ENCODE results near the gene KCNT1.

Gene KCNT1

GRCh38 chr9:135818718-135819475, 116.9 kb downstream of the KCNT1 start:
- Histone ChIP-seq H3K36me3 (ENCODE audit: insufficient read depth, low read depth, low read length) (peaks cover 98% of the 10 kb centered on the region), H3K4me3 (ENCODE audit: low read length) (no peak overlapping the region), H3K27ac (ENCODE audit: low read length) (no peak overlapping the region), H3K4me1 (ENCODE audit: insufficient read depth, low read length) (no peaks in the 10 kb centered on the region), H3K27me3 (ENCODE audit: insufficient read depth, low read length) (no peaks in the 10 kb centered on the region), H3K9me3 (ENCODE audit: insufficient read depth, low read depth, low read length) (no peaks in the 10 kb centered on the region), H3K9ac (ENCODE audit: low read depth, low read length) (no peak overlapping the region)

GRCh38 chr9:135819905-135820304, 117.9 kb downstream of the KCNT1 start:
- Histone ChIP-seq H3K4me3 (ENCODE audit: low read length) (no peak overlapping the region), H3K27me3 (ENCODE audit: insufficient read depth, low read length) (no peaks in the 10 kb centered on the region)

DNA sequence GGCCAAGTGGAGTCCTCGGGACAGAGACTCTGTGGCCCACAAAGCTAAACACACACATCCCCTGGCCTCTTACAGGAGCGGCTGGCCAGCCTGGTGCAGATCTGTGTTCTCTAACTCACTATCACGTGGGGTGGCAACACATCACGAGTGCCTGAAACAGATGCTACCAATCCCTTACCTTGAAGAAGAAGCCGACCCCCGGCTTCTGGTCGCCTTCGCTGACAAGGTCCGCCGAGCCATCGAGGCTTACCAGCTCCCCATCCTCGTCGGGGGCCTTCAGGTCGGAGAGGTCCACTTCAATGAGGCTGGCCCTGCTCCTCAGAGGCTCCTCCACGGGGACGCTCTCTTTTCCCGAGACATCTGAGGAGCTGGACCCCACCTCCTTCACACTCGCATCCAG, 118.7 kb downstream of the KCNT1 start:
- Histone ChIP-seq H3K27ac (ENCODE audit: low read length) (no peak overlapping the region), H3K36me3 (ENCODE audit: insufficient read depth, low read depth, low read length) (peaks cover 98% of the 10 kb centered on the region), H3K9ac (ENCODE audit: low read depth, low read length) (no peak overlapping the region)

More at GRCh38 chr9:135819905-135820304, 117.9 kb downstream of the KCNT1 start:
- Histone ChIP-seq H3K36me3 (ENCODE audit: insufficient read depth, low read depth, low read length) (peaks cover 98% of the 10 kb centered on the region), H3K9ac (ENCODE audit: low read depth, low read length) (no peak overlapping the region), H3K9me3 (ENCODE audit: insufficient read depth, low read depth, low read length) (no peaks in the 10 kb centered on the region), H3K4me1 (ENCODE audit: insufficient read depth, low read length) (no peaks in the 10 kb centered on the region), H3K27ac (ENCODE audit: low read length) (no peak overlapping the region)

GRCh38 chr9:135821116-135821515, 119.1 kb downstream of the KCNT1 start:
- Histone ChIP-seq H3K9ac (ENCODE audit: low read depth, low read length) (no peak overlapping the region), H3K36me3 (ENCODE audit: insufficient read depth, low read depth, low read length) (peaks cover 95% of the 10 kb centered on the region), H3K4me3 (ENCODE audit: low read length) (no peak overlapping the region), H3K27me3 (ENCODE audit: insufficient read depth, low read length) (no peaks in the 10 kb centered on the region), H3K4me1 (ENCODE audit: insufficient read depth, low read length) (no peaks in the 10 kb centered on the region), H3K9me3 (ENCODE audit: insufficient read depth, low read depth, low read length) (no peaks in the 10 kb centered on the region), H3K27ac (ENCODE audit: low read length) (no peak overlapping the region)

More for the DNA sequence above, 118.7 kb downstream of the KCNT1 start:
- H3K9me3 ChIP-seq (ENCODE audit: insufficient read depth, low read depth, low read length) = no peaks in the 10 kb centered on the region
- H3K4me1 ChIP-seq (ENCODE audit: insufficient read depth, low read length) = no peaks in the 10 kb centered on the region
- H3K4me3 ChIP-seq (ENCODE audit: low read length) = no peak overlapping the region
- H3K27me3 ChIP-seq (ENCODE audit: insufficient read depth, low read length) = no peaks in the 10 kb centered on the region

DNA sequence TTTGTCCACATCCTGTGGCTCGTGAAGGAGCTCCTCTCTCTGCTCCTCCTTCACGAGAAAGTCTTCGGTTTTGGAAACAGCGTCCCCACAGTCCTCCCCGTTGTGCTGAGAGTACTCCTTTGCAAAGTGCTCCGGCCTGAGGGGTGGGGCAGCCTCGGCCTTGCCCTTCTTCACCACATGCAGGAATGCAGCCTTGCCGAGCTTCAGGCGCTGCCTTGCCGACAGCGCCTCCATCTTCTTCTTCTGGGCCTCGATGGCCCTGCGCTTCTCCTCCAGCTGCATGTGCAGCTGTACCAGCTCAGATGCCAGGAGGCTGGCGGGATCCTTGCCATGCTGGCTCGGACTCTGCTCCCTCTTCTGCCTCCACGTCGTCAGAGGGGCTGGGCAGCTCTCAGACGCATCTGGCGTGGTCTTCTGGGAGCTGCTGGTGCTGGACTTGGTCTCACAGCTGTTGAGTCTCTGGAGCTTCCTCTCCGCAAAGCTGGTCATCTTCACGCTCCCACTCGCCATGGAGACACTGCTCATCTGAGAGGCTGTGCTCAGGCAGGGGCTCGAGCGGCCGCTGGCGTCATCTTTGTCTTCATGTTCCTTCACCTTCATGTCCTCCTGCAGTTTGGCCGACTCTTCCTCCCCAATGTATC, 119.9 kb downstream of the KCNT1 start:
- Histone ChIP-seq H3K27ac (ENCODE audit: low read length) (no peak overlapping the region), H3K4me1 (ENCODE audit: insufficient read depth, low read length) (no peaks in the 10 kb centered on the region), H3K36me3 (ENCODE audit: insufficient read depth, low read depth, low read length) (peaks cover 91% of the 10 kb centered on the region), H3K27me3 (ENCODE audit: insufficient read depth, low read length) (no peaks in the 10 kb centered on the region), H3K9me3 (ENCODE audit: insufficient read depth, low read depth, low read length) (no peaks in the 10 kb centered on the region), H3K4me3 (ENCODE audit: low read length) (no peak overlapping the region), H3K9ac (ENCODE audit: low read depth, low read length) (no peak overlapping the region)

GRCh38 chr9:135822374-135822755, 120.4 kb downstream of the KCNT1 start:
- Histone ChIP-seq H3K9me3 (ENCODE audit: insufficient read depth, low read depth, low read length) (no peaks in the 10 kb centered on the region), H3K27me3 (ENCODE audit: insufficient read depth, low read length) (no peaks in the 10 kb centered on the region), H3K4me1 (ENCODE audit: insufficient read depth, low read length) (no peaks in the 10 kb centered on the region), H3K4me3 (ENCODE audit: low read length) (no peak overlapping the region), H3K27ac (ENCODE audit: low read length) (no peak overlapping the region), H3K36me3 (ENCODE audit: insufficient read depth, low read depth, low read length) (peaks cover 91% of the 10 kb centered on the region), H3K9ac (ENCODE audit: low read depth, low read length) (no peak overlapping the region)

DNA sequence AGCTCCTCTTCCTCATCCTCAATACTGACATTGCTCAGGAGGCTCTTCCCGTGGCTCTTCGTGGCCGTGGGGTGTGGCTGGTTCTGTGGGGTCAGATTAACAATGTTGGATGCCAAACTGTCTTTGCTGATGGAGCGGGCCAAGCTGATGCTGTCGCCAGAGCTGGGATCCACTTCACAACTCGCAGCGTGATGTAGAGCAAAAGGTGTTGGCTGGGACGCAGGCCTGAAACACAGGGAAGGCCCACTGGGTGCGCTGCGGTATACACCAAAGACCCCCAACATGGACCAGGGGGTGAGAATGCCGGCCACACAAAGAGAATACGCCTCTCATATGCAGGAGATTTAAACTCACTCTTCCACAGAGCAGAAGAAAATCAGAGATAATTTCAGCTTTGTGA, 121.1 kb downstream of the KCNT1 start:
- Histone ChIP-seq H3K27me3 (ENCODE audit: insufficient read depth, low read length) (no peaks in the 10 kb centered on the region), H3K4me1 (ENCODE audit: insufficient read depth, low read length) (no peaks in the 10 kb centered on the region), H3K4me3 (ENCODE audit: low read length) (no peak overlapping the region), H3K9me3 (ENCODE audit: insufficient read depth, low read depth, low read length) (no peaks in the 10 kb centered on the region), H3K27ac (ENCODE audit: low read length) (no peak overlapping the region), H3K9ac (ENCODE audit: low read depth, low read length) (no peak overlapping the region), H3K36me3 (ENCODE audit: insufficient read depth, low read depth, low read length) (peaks cover 88% of the 10 kb centered on the region)

DNA sequence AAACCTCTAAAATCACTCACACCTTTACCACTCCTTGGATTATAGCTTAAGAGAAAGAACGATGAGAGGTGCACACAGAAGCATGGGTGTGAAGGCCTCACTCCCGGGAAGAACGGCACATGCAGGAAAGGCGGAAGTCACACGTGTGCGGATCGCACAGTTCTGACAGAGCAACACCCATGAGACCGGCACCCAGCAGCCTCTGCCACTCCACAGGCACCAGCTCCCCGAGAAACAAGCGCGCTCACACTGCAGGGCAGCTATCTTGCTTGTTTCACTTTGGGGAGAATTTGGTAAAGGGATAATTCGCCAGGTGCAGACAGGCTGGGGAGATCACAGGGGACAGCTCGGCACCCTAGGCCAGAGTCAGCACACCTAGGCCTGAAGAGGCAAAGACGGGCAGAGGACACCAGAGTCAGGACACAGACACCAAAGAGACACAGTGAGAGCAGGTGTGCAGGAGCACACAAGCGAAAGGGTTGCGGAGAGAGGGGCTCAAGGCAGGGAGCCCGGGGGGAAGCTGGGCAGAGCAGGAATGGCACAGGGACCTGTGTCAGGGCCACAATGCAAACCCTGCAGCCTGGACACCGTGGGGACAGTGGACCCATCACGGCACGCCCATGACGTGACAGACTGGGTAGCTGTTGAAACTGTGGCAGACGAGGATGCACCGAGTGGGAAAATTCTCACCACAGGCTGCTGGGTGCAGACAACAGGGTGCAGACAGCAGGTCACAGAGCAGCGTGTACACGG, 123.6 kb downstream of the KCNT1 start:
- Histone ChIP-seq H3K9ac (ENCODE audit: low read depth, low read length) (no peak overlapping the region), H3K27ac (ENCODE audit: low read length) (no peak overlapping the region), H3K36me3 (ENCODE audit: insufficient read depth, low read depth, low read length) (peaks cover 64% of the 10 kb centered on the region), H3K27me3 (ENCODE audit: insufficient read depth, low read length) (no peaks in the 10 kb centered on the region), H3K4me3 (ENCODE audit: low read length) (no peak overlapping the region), H3K9me3 (ENCODE audit: insufficient read depth, low read depth, low read length) (no peaks in the 10 kb centered on the region), H3K4me1 (ENCODE audit: insufficient read depth, low read length) (no peaks in the 10 kb centered on the region)

- H3K9me3 ChIP-seq (ENCODE audit: insufficient read depth, low read depth, low read length) = no peaks in the 10 kb centered on the region
- H3K27me3 ChIP-seq (ENCODE audit: insufficient read depth, low read length) = no peaks in the 10 kb centered on the region
- H3K4me1 ChIP-seq (ENCODE audit: insufficient read depth, low read length) = no peaks in the 10 kb centered on the region
- peaks cover 59% of the 10 kb centered on the region for H3K36me3 ChIP-seq (ENCODE audit: insufficient read depth, low read depth, low read length)
- no peak overlapping the region for H3K4me3 ChIP-seq (ENCODE audit: low read length)
- H3K27ac ChIP-seq (ENCODE audit: low read length) = no peak overlapping the region
- no peak overlapping the region for H3K9ac ChIP-seq (ENCODE audit: low read depth, low read length)
These were observed 124.2 kb downstream of the KCNT1 start for GRCh38 chr9:135826188-135826545.

DNA sequence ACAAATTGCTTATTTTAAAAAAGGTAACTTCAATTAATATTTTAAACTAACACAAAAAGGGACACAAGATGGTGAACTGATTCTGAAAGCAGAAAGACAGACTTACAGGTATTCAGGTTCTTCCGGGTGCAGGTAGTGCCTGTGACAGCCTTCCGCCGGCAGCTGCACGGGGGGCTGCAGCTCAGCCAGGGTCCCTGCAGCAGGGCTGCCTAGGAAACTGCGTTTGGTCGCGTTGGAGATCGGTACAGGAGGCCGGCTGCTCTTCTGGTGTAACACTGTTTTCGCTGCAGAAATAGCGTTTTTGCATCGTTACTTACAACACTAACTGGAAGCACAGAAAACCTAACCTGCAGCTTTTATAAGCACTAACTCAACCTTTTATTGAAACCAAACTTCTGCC, 125.3 kb downstream of the KCNT1 start:
- no peak overlapping the region for H3K4me3 ChIP-seq (ENCODE audit: low read length)
- H3K4me1 ChIP-seq (ENCODE audit: insufficient read depth, low read length) = no peaks in the 10 kb centered on the region
- H3K27me3 ChIP-seq (ENCODE audit: insufficient read depth, low read length) = no peaks in the 10 kb centered on the region
- H3K36me3 ChIP-seq (ENCODE audit: insufficient read depth, low read depth, low read length) = peaks cover 47% of the 10 kb centered on the region
- no peak overlapping the region for H3K27ac ChIP-seq (ENCODE audit: low read length)
- no peaks in the 10 kb centered on the region for H3K9me3 ChIP-seq (ENCODE audit: insufficient read depth, low read depth, low read length)
- H3K9ac ChIP-seq (ENCODE audit: low read depth, low read length) = no peak overlapping the region

DNA sequence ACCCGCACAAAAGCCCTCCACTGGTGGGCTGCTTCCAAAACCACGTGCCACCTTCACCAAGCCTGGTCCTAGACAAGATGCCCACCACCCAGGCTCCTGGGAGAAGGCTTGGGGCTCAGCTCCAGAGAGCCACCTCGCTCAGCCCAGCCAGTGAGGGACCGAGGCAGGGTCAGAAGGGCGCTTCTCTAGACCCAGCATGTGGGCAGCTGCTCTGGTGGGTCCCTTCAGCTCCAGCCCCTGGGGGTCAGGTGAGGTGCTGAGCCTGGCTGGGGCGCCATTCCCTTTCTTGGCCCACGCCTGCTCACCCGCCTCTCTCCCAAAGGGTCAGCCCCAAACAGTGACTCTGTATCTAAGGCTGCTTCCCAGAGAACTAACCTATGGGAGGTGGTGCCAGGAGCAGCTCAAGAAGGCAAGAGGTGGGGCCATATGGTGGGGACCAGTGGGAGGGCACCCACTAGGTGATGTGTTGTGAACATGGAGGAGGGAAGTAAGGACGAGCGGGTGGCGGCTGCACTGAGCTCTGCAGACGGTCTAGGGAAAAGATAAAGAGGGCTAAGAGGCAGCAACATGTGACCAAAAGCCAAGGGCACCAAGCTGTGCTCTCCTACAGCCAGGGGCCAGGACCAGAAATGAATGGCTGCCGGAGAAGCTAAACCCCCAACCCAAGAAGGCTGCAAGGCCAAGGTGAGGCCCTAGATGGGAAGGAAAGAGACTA, 126.0 kb downstream of the KCNT1 start:
- no peaks in the 10 kb centered on the region for H3K27me3 ChIP-seq (ENCODE audit: insufficient read depth, low read length)
- H3K4me3 ChIP-seq (ENCODE audit: low read length) = no peak overlapping the region
- no peak overlapping the region for H3K27ac ChIP-seq (ENCODE audit: low read length)
- H3K9me3 ChIP-seq (ENCODE audit: insufficient read depth, low read depth, low read length) = no peaks in the 10 kb centered on the region
- peaks cover 40% of the 10 kb centered on the region for H3K36me3 ChIP-seq (ENCODE audit: insufficient read depth, low read depth, low read length)
- H3K4me1 ChIP-seq (ENCODE audit: insufficient read depth, low read length) = no peaks in the 10 kb centered on the region
- H3K9ac ChIP-seq (ENCODE audit: low read depth, low read length) = no peak overlapping the region

Measured in iPS-20b (cell line).